ENCODE measurements around the gene LARP1.

LARP1 gene

DNA sequence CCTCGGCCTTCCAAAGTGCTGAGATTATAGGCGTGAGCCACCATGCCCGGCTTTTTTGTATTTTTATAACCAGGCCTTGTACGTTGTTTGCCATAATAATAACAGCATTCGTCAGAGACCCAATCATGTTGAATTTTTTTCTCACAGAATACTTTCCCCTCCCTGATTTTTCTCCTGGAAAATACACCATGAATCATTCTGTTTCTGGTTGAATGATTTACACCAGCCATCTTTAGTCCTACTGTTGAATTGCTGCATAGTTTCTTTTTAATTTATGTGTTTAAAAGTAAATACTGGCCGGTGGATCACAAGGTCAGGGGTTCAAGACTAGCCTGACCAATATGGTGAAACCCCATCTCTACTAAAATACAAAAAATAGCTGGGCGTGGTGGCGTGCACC is 106.8 kb downstream of the LARP1 start:
- DNase-seq = no peak

DNA sequence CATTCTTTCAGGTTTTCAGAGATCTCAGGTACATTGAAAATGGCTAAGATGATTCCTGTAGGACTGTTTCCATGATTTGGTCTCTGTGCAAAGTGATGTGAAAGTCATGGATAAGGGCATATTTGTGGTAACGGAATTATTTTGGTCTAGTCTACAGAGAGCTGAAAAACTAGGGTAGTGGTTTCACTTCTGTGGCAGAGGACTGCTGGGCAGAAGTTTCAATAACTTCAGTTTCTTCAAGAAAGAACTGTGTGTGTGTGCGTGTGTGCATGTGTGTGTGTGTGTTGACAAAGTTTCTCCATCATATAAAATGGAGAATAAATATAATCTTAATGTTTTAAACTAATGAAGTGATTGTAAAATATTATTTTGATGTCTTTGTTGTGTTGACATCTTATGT is 107.6 kb downstream of the LARP1 start:
- DNase-seq = no peak

DNA sequence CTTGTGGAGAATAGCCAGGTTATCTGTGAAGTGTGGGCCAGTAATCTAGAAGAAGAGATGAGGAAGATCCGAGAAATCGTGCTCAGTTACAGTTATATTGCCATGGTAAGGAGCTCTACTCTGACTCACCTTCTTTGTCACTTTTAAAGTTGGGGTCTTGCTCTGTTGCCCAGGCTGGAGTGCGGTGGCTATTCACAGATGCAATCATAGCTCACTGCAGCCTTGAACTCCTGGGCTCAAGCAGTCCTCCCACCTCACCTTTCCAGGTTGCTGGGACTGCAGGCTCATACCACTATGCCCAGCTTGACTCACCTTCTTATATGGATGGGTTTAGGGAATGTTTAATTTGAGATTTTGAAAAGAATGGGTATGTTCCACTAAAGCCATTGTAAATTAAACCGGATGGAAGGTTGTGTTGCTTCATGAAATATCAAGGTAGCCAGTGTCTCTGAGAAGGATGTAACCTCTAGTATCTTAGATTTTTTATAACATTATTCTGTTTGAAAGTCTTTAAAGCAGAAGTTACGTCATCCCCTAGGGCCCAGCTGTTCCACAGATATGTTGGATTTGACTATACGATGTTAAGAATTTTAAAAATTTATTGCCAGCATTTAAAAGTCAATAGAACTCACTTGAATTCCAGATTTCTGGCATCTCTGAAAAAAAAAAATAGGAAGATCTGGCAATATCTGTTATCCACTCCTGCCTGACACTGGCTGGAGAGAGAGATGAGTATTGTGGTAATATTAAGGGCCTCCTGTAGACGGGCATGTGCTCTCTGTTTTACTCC is 108.3 kb downstream of the LARP1 start:
- no peak for DNase-seq

DNA sequence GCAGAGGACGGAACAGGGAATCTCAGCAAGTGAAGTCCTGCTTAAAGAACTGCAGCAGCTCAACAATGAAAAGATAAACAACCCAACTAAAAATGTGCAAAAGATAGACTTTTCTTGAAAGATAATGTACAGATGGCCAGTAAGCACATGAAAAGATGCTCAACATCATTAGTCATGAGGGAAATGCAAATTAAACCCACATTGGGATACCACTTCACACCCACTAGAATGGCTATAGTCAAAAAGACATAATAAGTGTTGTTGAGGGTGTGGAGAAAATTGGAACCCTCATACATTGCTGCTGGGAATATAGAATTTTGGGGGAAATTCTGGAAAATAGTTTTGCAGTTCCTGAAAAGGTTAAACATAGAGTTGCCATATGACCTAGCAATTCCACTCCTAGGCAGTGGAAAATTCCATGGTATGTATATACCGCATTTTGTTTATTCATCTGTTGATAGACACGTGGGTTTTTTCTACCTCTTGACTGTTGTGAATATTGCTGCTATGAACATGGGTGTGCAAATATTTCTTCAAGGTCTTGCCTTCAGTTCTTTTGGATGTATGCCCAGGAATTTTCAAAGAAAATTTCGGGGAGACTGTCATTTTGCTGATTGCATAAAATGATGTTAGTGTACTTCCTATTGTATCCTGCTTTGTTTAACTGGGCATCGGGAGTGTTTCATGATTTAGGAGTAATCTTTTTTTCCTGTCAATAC is 110.4 kb downstream of the LARP1 start:
- no peak for DNase-seq

DNA sequence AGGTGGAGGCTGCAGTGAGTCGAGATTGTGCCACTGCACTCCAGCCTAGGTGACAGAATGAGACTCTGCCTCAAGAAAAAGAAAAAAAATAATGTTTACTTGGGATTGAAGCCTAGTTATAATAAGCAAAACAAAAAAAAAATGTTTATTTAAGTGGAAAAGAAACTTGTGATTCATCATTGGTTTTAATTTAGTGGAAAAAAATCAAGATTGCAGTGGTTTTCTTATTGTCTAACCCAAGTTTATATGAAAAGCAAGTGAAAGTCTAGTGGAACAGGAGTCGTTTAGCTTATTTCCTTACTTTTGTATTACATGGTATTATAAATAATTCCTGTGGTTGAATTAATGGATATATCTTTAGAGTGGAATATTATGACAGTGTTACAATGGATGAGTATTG is 111.7 kb downstream of the LARP1 start:
- DNase-seq = no peak
